Type B pancreatic cell (in vitro differentiated cells): ENCODE results near the gene DEFB124. TPM values are rescaled to one million over a fixed set of nuclear protein-coding genes. Genes with fewer than 3 reads are reported as not detected.

Source experiments
- DNase-seq: peaks from one replicate; pipeline ENCODE4 v3.0.0; 2021; ENCODE audit warnings: mixed read lengths; ENCODE audit not compliant: unreplicated experiment; ENCODE audit errors: extremely low spot score
- H3K27ac Mint-ChIP-seq: 2 replicates; pipeline ENCODE4 v1.8.0; 2021; ENCODE audit warnings: mild to moderate bottlenecking, mixed read lengths
- H3K27me3 Mint-ChIP-seq: 2 replicates; pipeline ENCODE4 v1.8.0; 2021; ENCODE audit warnings: mixed read lengths
- H3K36me3 Mint-ChIP-seq: 2 replicates; pipeline ENCODE4 v1.8.0; 2021; ENCODE audit warnings: mixed read lengths
- H3K4me1 Mint-ChIP-seq: one replicate; pipeline ENCODE4 v1.8.0; 2021; ENCODE audit warnings: mixed read lengths; ENCODE audit not compliant: unreplicated experiment
- H3K4me3 Mint-ChIP-seq: 2 replicates; pipeline ENCODE4 v1.8.0; 2021; ENCODE audit warnings: mild to moderate bottlenecking, mixed read lengths
- H3K9me3 Mint-ChIP-seq: 2 replicates; pipeline ENCODE4 v1.8.0; 2021; ENCODE audit warnings: mixed read lengths
- CTCF ChIP-seq: fragments of 200-600 bp; sonication (generic); conservative IDR thresholded peaks from 2 replicates; pipeline ENCODE4 v1.5.0; 2021; ENCODE audit warnings: antibody characterized with exemption, mild to moderate bottlenecking
- total RNA-seq: library from RNA; stranded (reverse); gene quantifications from 2 replicates; pipeline ENCODE4 v1.2.1, GENCODE V29; 2021; ENCODE audit warnings: low replicate concordance

DEFB124 gene
- total RNA-seq, 1 donor from 2014 or later, result not detected

GRCh38 chr20:31484001-31484400 lies 9.1 kb upstream of the DEFB124 start:
- Mint-ChIP-seq H3K9me3 (peaks cover 4% of the 10 kb centered on the region), H3K27me3 (peaks cover 29% of the 10 kb centered on the region), H3K27ac (no peak overlapping the region), H3K4me3 (no peak overlapping the region), H3K4me1 (no peaks in the 10 kb centered on the region), H3K36me3 (no peaks in the 10 kb centered on the region)
- TF ChIP-seq CTCF, result no peak
- DNase-seq, result no peak

- H3K27ac Mint-ChIP-seq, result no peak overlapping the region
- H3K27me3 Mint-ChIP-seq, result peaks cover 43% of the 10 kb centered on the region
- peaks cover 19% of the 10 kb centered on the region for H3K9me3 Mint-ChIP-seq
- no peaks in the 10 kb centered on the region for H3K4me1 Mint-ChIP-seq
- peaks cover 4% of the 10 kb centered on the region for H3K36me3 Mint-ChIP-seq
- no peak overlapping the region for H3K4me3 Mint-ChIP-seq
- no peak for TF ChIP-seq CTCF
- DNase-seq, result no peak
Observed at GRCh38 chr20:31476643-31477215, 1.8 kb upstream of the DEFB124 start.

- H3K27ac Mint-ChIP-seq, result no peak overlapping the region
- peaks cover 19% of the 10 kb centered on the region for H3K9me3 Mint-ChIP-seq
- H3K27me3 Mint-ChIP-seq, result peaks cover 38% of the 10 kb centered on the region
- no peak for TF ChIP-seq CTCF
- H3K4me3 Mint-ChIP-seq, result no peak overlapping the region
- no peaks in the 10 kb centered on the region for H3K4me1 Mint-ChIP-seq
- peaks cover 4% of the 10 kb centered on the region for H3K36me3 Mint-ChIP-seq
- DNase-seq, result no peak
Observed at GRCh38 chr20:31476294-31476585, 1.3 kb upstream of the DEFB124 start.

- no peak for DNase-seq
- peaks cover 19% of the 10 kb centered on the region for H3K9me3 Mint-ChIP-seq
- no peak overlapping the region for H3K4me3 Mint-ChIP-seq
- TF ChIP-seq CTCF, result no peak
- H3K36me3 Mint-ChIP-seq, result peaks cover 4% of the 10 kb centered on the region
- H3K4me1 Mint-ChIP-seq, result no peaks in the 10 kb centered on the region
- peaks cover 37% of the 10 kb centered on the region for H3K27me3 Mint-ChIP-seq
- H3K27ac Mint-ChIP-seq, result no peak overlapping the region
Observed at GRCh38 chr20:31475472-31476293, 756 bp upstream of the DEFB124 start.

- Mint-ChIP-seq H3K4me1 (no peaks in the 10 kb centered on the region), H3K27ac (no peak overlapping the region), H3K27me3 (peaks cover 37% of the 10 kb centered on the region), H3K4me3 (no peak overlapping the region), H3K9me3 (peaks cover 19% of the 10 kb centered on the region), H3K36me3 (peaks cover 4% of the 10 kb centered on the region)
- DNase-seq, result no peak
- no peak for TF ChIP-seq CTCF
Observed at GRCh38 chr20:31474097-31474436, 860 bp downstream of the DEFB124 start.
